ENCODE measurements around the gene PTPRG.

- no peak for TF ChIP-seq SIN3A (IDR thresholded peaks at IDR 0.05; ENCODE audit: low read depth)
- TF ChIP-seq ATF3 (IDR thresholded peaks at IDR 0.05): no peak
- TF ChIP-seq POLR2AphosphoS5 (IDR thresholded peaks at IDR 0.05; ENCODE audit: low read depth, low read length): no peak
These were observed 243.4 kb downstream of the PTPRG start for GRCh38 chr3:61804782-61805181.
